SK-N-MC (cell line): ENCODE data around the gene PDZD7.

Experiments
- EZH2 ChIP-seq: fragments of 200-600 bp; sonication (generic); IDR thresholded peaks from one replicate; pipeline ENCODE4 v1.6.1; 2017; ENCODE audit warnings: antibody characterized with exemption
- FOXP2 ChIP-seq: optimal IDR thresholded peaks from 2 replicates; pipeline ENCODE3; 2011; ENCODE audit warnings: mild to moderate bottlenecking, moderate library complexity; ENCODE audit not compliant: insufficient read depth; ENCODE audit errors: extremely low read length, control extremely low read depth
- POLR2AphosphoS5 ChIP-seq: IDR thresholded peaks from 2 replicates; pipeline ENCODE4 v1.6.1; 2012; ENCODE audit warnings: mild to moderate bottlenecking, low read depth, low read length, borderline replicate concordance

DNA sequence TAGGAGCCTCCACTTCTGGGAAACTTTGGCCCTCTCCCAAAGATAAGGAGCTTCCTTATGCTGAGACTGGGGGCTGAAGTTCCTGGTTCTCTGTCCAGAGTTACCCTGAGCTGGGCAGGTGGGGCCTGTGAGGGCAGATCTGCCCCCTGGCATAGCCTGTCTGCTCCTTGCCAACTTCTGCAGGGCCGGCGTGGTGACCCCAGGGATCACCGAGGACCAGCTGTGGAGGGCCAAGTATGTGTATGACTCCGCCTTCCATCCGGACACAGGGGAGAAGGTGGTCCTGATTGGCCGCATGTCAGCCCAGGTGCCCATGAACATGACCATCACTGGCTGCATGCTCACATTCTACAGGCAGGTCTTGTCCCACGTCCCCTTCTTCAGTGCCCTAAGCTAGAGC lies 4.4 kb upstream of the PDZD7 start:
- TF ChIP-seq EZH2 (no peak), POLR2AphosphoS5 (no peak), FOXP2 (no peak)
